CD4-positive, alpha-beta T cell treated with Interleukin-6 for 4 hours (primary cell): ENCODE data around the gene ZNF853.

Experiments
- DNase-seq: peaks from one replicate; pipeline ENCODE4 v3.0.0-alpha.2; 2020; ENCODE audit warnings: mixed read lengths

The ZNF853 gene

DNA sequence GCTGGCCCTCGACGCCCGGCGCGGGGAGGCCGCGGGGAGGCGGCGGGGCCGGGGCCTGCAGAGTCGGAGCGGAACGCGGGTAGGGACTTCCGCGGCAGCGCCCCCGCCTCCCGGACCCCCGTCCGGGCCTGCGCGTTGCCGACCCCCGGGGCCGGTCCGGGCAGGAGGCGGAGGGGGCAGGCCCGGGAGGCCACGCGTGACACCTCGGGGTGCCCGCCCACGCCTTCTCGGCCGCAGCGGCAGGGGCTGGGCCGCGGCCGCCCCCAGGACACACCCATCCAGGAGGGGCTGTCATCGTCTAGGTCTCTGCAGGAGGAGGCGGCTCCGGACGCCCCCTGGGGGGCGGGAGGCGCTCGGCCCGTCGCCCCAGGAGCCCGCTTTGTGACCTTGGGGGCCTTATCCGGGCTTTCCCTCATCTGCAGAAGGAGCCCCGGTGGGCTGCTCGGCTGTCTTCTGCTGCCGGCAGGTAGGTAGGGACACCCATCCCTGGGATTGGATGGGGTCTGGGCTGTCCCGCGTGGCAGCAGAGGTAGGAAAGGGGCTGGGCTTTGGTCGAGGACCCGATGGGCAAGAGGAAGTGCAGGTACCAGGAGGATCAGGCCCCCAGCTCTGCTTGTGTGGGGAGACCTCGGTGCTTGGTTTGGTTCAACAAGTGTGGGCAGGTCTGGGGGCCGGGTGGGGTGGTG is 22.3 kb downstream of the ZNF853 start:
- peak; percentile 65 for DNase-seq

DNA sequence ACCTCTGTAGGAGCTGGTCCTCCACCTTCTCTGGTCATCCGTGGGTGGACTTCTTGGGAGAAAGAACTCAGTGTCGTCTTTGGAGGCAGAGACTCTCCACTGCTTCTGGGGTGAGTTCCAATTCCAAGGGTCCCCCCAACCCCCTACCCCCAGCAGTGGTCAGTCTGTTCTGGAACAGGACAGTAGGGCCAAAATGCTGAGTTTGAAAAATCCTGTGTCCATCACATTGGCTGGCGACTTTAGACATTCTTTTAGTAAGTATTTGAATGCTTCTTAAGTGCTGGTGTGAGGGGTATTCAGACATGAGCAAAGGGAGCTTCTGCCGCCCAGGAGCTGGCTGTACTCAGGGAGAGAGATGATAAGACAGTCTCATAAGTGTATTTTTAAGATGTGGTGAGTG is 23.6 kb downstream of the ZNF853 start:
- DNase-seq: no peak

DNA sequence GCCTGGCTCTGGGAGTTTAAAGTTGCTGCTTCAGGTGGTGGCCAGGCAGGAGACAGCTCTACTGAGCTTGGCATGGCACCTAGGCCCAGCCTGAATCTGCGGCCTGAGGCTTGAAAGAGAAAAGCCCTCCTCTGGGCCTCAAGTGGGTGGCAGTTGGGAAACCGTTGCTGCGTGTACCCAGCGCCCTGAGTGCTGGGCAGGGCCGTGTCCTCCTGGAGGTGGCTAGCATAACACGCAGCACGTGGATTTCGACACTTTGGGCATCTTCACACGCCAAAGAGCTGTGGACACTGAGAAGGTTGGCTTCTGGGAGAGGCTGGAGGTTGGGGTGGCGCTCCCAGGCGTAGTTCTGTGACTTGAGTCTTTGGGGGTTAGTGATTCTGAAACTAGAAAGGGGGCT is 24.2 kb downstream of the ZNF853 start:
- no peak for DNase-seq

DNA sequence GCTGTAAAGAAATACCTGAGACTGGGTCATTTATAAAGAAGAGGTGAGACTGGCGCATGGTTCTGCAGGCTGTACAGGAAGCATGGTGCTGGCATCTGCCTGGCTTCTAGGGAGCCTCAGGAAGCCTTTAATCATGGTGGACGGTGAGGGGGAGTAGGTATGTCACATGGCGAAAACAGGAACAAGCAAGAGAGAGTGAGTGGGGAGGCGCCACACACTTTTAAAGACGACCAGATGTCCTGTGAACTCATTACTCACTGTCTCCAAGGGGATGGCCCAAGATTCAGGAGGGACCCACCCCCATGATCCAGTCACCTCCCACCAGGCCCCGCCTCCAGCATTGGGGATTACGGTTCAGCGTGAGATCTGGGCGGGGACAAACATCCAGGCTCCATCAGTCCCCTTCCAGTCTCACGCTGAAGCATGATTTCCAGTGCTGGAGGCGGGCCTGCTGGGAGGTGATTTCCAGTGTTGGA is 24.9 kb downstream of the ZNF853 start:
- no peak for DNase-seq

DNA sequence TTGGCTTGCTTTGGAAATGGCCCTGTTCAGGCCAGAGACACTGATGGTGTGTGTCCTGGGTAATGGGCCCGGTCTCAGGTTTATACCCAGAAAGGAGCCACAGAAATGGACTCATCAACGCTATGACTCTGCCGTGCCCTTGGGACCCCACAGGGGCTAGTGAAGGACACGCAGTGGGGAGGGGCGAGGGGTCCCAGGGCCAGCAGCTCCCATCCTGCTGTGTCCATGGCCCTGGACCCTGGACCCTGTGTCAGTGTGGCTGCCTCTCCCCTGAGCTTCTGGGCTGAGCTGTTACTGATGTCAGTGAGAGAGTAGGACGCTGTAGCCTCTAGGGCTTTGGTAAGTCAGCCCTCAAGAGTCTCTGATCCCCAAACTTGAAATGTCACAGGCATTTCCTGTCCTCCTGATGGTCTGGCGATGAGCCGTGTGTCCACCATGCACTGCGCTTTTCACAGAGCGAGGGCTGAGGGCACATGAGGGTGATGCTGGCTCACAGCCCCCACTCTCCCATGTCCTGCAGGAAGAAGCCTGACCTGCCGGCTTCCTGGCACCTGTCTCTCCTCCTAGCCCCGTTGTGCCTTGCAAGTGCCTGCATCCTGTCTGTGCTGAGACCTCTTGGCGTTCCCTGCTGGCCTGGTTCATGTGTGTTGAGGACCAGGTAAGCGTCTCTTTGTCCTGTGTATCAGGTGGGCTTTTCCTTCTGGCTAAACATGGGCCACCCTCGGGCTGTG is 26.1 kb downstream of the ZNF853 start:
- no peak for DNase-seq

DNA sequence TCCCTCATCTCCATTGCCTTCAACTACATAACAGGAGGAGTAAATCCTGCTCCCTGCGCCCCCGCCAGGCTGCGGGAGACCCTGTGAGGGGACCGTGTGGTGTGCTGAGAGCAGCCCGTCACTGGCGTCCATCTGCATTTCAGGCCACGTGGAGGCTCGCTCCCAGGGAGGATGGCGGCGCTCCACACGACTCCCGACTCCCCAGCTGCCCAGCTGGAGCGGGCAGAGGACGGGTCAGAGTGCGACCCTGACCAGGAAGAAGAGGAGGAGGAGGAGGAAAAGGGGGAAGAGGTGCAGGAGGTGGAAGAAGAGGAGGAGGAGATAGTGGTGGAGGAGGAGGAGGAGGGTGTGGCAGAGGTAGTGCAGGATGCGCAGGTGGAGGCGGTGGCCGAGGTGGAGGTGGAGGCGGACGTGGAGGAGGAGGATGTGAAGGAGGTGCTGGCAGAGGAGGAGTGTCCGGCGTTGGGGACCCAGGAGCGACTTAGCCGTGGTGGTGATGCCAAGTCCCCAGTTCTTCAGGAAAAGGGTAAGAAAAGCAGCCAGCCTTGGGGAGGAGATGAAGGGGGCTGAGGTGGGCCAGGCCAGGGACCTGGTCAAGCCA is 26.9 kb downstream of the ZNF853 start:
- no peak for DNase-seq

DNA sequence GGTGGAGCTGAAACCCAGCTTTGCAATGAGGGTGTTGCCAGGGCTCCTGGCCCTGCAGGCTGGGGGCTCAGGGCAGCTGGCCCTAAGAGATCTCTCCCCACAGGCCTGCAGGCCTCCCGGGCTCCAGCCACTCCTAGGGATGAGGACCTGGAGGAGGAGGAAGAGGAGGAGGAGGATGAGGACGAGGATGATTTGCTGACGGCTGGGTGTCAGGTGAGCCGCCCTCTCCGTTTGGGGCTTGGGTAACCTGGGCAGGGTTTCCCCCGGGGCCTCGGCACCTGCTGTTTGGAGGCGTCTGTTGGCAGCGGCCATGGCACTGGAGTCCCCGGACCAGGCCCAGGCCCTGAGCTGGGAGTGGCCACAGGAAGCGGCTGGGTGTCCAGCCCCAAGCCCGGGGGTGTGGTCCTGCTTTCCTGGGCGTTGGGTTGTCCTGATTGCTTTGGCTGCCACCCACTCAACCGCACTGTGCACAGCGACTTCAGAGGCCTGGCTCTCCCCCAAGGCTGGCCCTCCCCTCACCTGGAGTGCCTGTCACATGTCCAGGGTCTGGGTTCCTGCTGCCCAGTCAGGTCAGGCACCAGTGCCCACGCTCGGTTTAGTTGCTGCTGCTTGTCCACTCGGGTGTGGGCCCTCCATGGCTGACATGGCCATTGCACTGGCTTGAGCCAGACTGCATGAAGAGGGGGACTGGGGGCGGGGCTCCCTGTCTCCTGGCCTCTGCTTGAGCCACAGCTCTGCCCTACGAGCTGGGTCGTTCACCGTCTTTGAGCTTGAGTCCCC is 27.6 kb downstream of the ZNF853 start:
- no peak for DNase-seq

DNA sequence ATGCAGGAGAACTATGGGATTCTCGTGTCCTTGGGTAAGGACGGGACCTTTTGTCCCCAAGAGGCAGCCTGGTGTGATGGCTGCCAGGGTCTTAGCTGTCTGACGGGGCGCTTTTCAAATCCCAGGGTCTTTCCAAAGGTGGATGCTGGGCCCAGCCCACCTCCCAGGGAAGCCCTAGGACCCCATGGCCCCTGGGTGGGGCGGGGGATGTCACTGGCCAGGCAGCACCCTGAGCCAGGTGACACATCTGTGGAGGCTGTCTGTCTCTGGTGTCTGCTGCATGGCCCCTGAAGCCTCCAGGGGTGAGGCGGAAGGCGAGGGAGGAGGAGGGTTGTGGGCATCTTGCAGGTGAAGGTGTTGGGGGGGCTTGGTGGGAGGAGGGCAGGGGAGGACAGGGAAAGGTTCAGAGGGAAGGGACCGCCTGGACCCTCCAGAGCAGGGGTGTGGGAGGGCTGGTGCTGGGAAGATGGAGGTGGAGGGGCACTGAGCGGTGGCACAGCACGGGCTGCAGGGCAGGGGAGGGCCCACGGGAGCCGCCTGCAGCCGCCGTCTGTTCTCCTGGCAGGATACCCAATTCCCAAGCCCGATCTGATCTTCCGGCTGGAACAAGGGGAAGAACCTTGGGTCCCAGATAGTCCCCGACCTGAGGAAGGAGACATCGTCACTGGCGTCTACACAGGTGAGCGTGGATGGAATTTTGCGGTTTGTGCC is 28.7 kb downstream of the ZNF853 start:
- DNase-seq: no peak

DNA sequence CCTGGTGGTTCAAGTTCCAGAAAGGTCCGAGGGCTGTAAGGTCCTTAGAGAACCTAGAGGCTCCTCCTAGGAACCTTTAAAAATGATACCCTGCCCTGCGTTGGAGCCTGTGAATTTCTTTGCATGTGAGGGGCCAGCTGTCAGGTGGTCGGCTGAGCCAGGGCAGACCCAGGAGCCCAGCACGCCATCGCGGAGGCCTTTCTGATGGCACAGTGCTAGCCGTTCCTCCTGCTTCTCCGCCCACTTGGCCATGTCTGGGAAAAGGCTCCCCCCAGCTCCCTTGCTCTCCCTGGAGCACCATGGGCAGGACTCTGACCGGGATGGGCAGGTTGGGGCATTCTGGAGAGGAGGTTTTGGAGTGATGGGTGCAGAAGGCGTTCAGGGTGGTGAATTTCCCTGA is 29.3 kb downstream of the ZNF853 start:
- no peak for DNase-seq

DNA sequence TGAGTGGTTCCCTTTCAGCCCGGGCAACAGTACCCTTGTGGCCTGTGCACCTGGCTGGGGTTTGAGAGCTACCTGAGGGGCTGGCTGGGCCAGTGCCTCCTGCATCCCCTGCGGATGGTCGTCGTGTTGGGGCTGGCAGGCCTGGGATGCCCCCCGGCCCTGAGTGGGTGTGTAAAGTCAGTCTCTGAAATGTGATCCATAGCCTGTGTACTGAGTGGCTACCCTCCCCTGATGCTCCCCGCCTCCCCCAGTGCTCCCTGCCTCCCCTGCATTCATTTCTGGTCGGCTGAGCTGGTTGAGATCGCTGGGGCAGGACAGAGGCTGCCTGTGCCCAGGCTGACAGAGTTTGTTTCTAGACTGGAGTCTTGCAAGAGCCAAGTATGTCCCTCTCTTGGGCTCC is 31.1 kb downstream of the ZNF853 start:
- no peak for DNase-seq

DNA sequence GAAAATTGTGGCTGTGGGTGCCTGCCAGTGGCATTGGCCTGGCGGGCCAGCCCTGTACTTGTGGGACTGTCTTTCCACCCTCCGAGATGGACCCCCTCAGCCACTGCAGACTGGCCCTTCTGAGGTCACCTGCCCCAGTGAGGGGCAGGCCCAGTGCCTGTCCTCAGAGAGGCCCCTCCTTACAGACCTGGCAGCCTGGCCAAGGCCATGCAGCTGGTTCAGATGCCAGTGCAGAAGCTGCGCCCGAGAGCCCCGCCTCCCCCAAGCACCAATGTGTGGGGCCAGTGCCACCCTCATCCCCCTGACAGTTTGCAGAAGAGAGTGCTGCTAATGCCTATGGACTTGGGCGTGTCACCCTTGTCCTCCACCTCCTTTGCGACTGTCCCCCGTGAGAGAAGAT is 31.7 kb downstream of the ZNF853 start:
- no peak for DNase-seq

DNA sequence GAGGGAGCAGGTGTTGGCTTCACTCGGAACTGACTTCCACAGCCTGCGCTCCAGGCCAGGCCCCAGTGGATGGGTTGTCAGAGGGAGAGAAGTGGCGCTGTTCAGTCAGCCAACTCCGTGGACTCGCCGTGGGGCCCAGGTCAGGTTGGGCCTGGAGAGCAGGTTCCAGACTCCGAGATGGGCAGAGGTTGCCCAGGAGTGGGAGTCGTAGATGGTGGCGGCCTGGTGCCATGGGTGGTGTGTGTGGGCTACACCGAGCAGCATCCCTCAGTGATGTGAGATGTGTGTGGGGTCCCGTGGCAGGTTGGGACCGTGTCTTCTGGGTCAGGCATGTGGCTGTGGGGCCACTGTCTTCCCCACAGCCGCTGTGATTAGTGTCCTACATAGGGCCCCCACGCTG is 32.1 kb downstream of the ZNF853 start:
- no peak for DNase-seq

DNA sequence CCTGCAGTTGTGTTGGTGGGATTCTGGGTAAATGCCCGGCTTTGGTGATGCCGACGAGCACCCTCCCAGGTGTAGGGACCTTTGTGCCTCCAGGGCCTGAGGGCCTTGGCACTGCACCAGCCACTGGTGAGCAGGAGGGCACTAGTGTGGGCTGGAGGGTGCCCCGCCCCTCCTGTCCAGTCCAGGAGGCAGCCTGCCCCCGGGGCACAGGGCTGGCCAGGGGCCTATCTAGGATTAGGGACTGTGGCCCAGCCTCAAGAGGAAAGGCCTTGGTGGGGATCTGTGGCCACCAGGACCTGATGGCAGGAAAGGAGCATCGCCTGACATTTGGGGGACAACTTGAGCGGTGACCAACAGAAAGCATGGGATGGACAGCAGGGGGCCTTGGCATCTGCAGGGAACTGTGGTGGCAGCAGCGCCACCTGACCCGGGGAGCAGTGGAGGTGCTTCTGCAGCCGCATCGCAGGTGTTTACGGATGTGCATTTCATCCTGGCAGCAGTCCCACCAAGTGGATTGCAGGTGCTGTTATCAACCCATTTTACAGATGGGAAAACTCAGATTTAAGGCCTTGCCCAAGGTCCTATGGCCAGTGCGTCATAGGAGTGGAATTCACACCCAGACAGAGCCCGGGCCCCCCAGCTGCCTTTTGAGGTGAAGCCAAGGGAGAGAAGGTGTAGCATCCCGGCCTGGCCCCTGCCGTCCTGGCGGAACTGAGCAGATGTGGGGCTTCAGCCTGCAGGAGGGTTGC is 32.8 kb downstream of the ZNF853 start:
- DNase-seq: no peak

DNA sequence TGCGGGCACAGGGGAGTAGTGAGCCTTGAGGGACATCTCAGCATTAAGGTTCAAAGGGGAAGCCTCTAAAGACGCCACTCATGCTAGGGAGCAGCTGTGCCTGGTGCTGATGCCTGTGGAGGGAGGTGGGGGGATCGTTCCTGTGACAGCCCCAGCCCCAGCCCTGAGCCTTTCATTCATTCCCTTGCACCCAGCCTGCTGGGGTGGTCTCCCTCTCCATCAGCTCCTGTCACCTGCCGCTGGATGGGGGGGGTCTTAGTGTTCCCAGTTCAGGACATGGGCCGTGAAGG is 33.4 kb downstream of the ZNF853 start:
- DNase-seq: no peak

DNA sequence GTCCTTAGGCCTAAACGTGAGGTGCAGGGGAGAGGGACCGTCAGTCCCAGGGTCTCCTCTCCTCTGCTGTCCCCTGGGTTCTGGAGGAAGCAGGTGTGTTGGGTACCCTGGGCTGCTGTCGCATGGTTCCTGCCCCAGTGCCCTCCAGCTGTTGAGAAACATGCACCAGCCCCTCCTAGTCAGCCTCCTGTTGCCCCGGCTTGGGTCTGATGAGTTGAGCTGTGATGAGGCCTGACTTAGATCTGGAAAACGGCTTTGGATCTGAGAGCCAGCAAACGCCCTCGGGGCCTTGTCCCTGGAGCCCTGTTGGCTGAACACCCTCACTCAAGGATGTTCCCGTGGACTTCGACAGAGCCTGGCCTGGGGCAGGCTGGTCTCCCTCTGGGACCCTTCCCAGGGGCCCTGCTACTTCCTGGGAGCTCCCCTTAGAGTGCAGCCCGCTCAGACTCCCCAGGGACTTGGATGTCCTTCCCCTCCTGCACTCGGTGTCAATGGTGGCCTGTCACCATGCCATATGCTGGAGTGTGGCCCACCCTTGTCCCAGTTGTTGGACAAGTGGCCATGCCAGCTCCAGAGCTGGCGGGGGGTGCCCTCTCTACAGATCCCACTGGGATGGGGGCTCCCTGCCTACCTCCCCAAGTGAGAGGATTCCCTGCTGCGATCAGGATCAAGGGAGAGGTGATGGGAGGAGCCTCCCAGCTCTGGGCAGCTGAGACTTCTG is 34.0 kb downstream of the ZNF853 start:
- DNase-seq: no peak

DNA sequence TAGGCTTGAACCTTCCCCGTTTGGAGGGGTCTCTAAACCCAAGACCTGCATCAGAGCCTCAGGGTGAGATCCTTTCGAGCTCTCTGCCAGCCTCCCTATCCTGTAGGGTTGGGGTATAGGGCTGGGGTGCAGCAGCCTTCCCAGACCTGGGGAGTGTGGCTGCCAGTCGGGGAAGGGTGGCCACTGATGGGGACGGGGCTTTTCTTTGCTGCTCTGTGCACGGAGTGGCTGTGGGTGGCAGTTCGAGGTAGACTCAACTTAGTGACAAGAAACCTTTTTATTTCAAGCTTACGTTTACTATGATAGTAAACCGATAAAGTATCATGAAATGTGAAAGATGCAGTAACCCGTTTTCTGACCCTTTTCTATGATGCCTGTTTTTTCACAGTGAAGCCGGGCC is 34.7 kb downstream of the ZNF853 start:
- no peak for DNase-seq

DNA sequence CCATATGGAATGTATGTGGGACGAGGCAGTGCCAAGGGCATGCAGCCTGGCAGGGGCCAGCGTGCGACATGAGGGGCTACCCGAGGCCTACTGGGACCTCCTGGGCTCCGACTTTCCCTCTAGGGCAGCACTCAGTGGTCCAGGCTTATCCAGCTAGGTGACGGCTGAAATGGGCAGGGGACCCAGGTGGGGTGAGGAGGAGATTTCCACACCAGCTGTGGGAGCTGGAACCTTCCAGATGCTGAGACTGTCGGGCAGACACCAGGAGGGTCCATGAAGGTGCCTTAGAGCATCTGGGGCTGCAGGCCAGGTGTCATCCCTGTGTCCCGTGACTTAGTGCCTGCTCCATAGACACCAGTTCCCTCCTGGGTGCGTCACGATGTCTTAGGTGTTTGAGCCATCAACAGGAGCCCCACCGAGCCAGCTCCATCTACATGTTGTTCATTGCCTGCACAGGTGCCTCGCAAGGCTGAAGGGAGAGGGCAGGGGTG is 35.2 kb downstream of the ZNF853 start:
- no peak for DNase-seq

DNA sequence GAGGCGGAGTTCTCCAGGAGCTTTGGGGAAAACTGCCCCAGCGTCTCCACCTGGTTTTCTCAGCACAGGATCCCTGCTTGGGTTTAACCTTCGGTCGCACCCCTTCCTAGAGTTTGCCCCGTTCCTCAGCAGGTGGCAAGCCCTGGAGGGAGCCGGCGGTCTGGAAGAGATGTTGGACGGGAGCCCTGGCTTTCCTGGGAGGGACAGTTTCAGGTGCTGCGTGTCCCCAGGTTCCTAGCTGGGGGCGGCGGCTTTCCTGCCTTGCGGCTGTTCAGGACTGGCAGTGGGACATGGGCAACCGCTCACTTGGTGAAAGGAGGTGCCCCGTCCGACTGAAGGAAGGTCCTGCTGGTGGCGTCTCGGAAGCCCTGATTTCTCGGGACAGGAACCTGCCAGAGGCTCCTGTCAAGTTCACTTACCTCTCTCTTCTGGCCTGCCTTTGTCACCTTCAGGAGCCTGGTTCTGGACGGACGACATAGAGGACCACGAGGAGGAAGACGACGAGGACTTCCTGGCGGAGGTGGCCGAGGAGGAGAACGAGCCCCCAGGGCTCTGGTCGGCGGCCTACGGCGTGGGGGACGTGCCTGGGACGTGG is 36.5 kb downstream of the ZNF853 start:
- no peak for DNase-seq

DNA sequence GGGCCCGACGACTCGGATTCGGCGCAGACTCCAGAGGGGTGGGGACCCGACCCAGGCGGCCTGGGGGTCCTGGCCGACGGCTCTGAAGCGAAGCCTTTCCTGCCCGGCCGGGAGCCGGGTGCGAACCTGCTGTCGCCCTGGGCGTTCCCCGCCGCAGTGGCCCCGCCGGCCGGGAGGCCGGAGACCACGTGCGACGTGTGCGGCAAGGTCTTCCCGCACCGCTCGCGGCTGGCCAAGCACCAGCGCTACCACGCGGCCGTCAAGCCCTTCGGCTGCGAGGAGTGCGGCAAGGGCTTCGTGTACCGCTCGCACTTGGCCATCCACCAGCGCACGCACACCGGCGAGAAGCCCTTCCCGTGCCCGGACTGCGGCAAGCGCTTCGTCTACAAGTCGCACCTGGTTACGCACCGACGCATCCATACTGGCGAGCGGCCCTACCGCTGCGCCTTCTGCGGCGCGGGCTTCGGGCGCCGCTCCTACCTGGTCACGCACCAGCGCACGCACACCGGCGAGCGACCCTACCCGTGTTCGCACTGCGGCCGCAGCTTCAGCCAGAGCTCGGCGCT is 37.1 kb downstream of the ZNF853 start:
- DNase-seq: no peak
